ENCODE measurements around the gene SMC3. TPM values are rescaled to one million over a fixed set of nuclear protein-coding genes. Genes with fewer than 3 reads are reported as not detected.
A peak's percentile ranks its signal among the peaks of the same experiment; 100 is the strongest.

Gene SMC3
- total RNA-seq, 1 experiment from 2014 or later: 18.4 TPM

GRCh38 chr10:110576220-110576619 lies 8.7 kb downstream of the SMC3 start:
- no peak overlapping the region for H2AFZ ChIP-seq (ENCODE audit: low read length)
- peaks cover 25% of the 10 kb centered on the region for H3K36me3 ChIP-seq (ENCODE audit: low read depth, low read length)
- 0 out of 2 replicates have a peak overlapping the region, but pooled peaks have one; percentile 5 for H3K4me2 ChIP-seq (ENCODE audit: low read length)

DNA sequence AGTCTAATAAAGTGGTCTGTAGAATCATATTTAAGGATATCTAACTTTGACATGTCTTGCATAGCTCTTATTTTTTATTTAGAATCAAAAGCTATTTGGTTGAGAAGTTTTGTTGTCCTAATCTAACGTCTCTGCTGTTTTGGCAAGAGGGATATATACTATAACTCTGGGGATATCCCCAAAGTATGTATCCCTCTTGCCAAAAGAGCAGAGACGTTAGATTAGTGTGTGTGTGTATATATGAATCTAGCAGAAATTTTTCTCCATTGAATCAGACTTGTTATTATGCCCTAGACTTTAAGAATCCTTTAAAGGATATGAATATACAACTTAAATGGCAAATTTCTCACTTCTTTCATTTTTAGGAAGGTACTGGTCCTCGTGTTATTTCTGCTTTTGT lies 9.6 kb downstream of the SMC3 start:
- no peak overlapping the region for H3K4me3 ChIP-seq (ENCODE audit: low read length)
- POLR2A ChIA-PET (ENCODE audit: unreplicated experiment): no interaction called here
- BruUV-seq (replicated peaks): no TSS peak
- no peaks in the 10 kb centered on the region for H3K27me3 ChIP-seq (ENCODE audit: low read length)
- no peak overlapping the region for H3K9ac ChIP-seq (ENCODE audit: low read length)
- TF ChIP-seq EZH2 (IDR thresholded peaks at IDR 0.05; ENCODE audit: low read length, unreplicated experiment) (no peak), EZH2phosphoT487 (IDR thresholded peaks at IDR 0.05; ENCODE audit: borderline replicate concordance, low read length) (no peak)
- H4K20me1 ChIP-seq (ENCODE audit: low read length): no peaks in the 10 kb centered on the region
- no peak overlapping the region for H3K4me2 ChIP-seq (ENCODE audit: low read length)
- no peak for ATAC-seq
- intact Hi-C loops (cut with micrococcal nuclease): no loop called here
- H3K36me3 ChIP-seq (ENCODE audit: low read depth, low read length): peaks cover 33% of the 10 kb centered on the region
- DNase-seq: no peak
- H3K4me1 ChIP-seq (ENCODE audit: insufficient read depth, low read length): peaks cover 13% of the 10 kb centered on the region
- CTCF ChIA-PET: no interaction called here
- no peak overlapping the region for H3K27ac ChIP-seq (ENCODE audit: low read length)
- no peaks in the 10 kb centered on the region for H3K9me3 ChIP-seq (ENCODE audit: low read length)
- no peaks in the 10 kb centered on the region for H3K9me2 ChIP-seq (replicated peaks; ENCODE audit: low read length)
- no peak overlapping the region for H2AFZ ChIP-seq (ENCODE audit: low read length)
- H3F3A ChIP-seq (ENCODE audit: low read length, unreplicated experiment): no peaks in the 10 kb centered on the region
- peaks cover 50% of the 10 kb centered on the region for H3K79me2 ChIP-seq (ENCODE audit: low read length)

More at GRCh38 chr10:110576220-110576619, 8.7 kb downstream of the SMC3 start:
- no TSS peak for BruUV-seq (replicated peaks)
- Histone ChIP-seq H3K27me3 (ENCODE audit: low read length) (no peaks in the 10 kb centered on the region), H3K9me3 (ENCODE audit: low read length) (no peaks in the 10 kb centered on the region), H3F3A (ENCODE audit: low read length, unreplicated experiment) (no peaks in the 10 kb centered on the region), H3K4me1 (ENCODE audit: insufficient read depth, low read length) (peaks cover 13% of the 10 kb centered on the region), H3K27ac (ENCODE audit: low read length) (no peak overlapping the region), H3K79me2 (ENCODE audit: low read length) (peaks cover 58% of the 10 kb centered on the region), H3K4me3 (ENCODE audit: low read length) (no peak overlapping the region), H4K20me1 (ENCODE audit: low read length) (no peaks in the 10 kb centered on the region), H3K9me2 (replicated peaks; ENCODE audit: low read length) (no peaks in the 10 kb centered on the region), H3K9ac (ENCODE audit: low read length) (no peak overlapping the region)
- intact Hi-C loops (cut with micrococcal nuclease): no loop called here
- TF ChIP-seq, protein P1, sequence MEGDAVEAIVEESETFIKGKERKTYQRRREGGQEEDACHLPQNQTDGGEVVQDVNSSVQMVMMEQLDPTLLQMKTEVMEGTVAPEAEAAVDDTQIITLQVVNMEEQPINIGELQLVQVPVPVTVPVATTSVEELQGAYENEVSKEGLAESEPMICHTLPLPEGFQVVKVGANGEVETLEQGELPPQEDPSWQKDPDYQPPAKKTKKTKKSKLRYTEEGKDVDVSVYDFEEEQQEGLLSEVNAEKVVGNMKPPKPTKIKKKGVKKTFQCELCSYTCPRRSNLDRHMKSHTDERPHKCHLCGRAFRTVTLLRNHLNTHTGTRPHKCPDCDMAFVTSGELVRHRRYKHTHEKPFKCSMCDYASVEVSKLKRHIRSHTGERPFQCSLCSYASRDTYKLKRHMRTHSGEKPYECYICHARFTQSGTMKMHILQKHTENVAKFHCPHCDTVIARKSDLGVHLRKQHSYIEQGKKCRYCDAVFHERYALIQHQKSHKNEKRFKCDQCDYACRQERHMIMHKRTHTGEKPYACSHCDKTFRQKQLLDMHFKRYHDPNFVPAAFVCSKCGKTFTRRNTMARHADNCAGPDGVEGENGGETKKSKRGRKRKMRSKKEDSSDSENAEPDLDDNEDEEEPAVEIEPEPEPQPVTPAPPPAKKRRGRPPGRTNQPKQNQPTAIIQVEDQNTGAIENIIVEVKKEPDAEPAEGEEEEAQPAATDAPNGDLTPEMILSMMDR (conservative IDR thresholded peaks at IDR 0.05; ENCODE audit: low read depth, low read length): no peak
- ChIA-PET CTCF (no interaction called here), POLR2A (ENCODE audit: unreplicated experiment) (no interaction called here)
- peak; percentile 73 for DNase-seq
- 0 out of 2 replicates have a peak, but pooled peaks have one; percentile 29 for ATAC-seq

- no peaks in the 10 kb centered on the region for H3F3A ChIP-seq (ENCODE audit: low read length, unreplicated experiment)
- H3K9ac ChIP-seq (ENCODE audit: low read length): no peak overlapping the region
- no peak for DNase-seq
- POLR2A ChIA-PET (ENCODE audit: unreplicated experiment): interaction anchor here (0.6 kb wide), 1 partner anchor 16 kb away, joined by 6 read pairs; no protein-coding TSS in a partner anchor
- H2AFZ ChIP-seq (ENCODE audit: low read length): no peak overlapping the region
- no peaks in the 10 kb centered on the region for H3K4me1 ChIP-seq (ENCODE audit: insufficient read depth, low read length)
- H3K9me2 ChIP-seq (replicated peaks; ENCODE audit: low read length): no peaks in the 10 kb centered on the region
- H3K9me3 ChIP-seq (ENCODE audit: low read length): no peaks in the 10 kb centered on the region
- TF ChIP-seq EZH2phosphoT487 (IDR thresholded peaks at IDR 0.05; ENCODE audit: borderline replicate concordance, low read length) (no peak), EZH2 (IDR thresholded peaks at IDR 0.05; ENCODE audit: low read length, unreplicated experiment) (no peak)
- TF ChIP-seq, protein P1 (conservative IDR thresholded peaks at IDR 0.05; ENCODE audit: low read depth, low read length): no peak
- H3K27ac ChIP-seq (ENCODE audit: low read length): no peak overlapping the region
- CTCF ChIA-PET: no interaction called here
- no peaks in the 10 kb centered on the region for H3K27me3 ChIP-seq (ENCODE audit: low read length)
- H3K79me2 ChIP-seq (ENCODE audit: low read length): no peaks in the 10 kb centered on the region
- BruUV-seq (replicated peaks): no TSS peak
- no peak for ATAC-seq
- no peak overlapping the region for H3K4me3 ChIP-seq (ENCODE audit: low read length)
- H3K36me3 ChIP-seq (ENCODE audit: low read depth, low read length): peaks cover 34% of the 10 kb centered on the region
- intact Hi-C loops (cut with micrococcal nuclease): no loop called here
- no peaks in the 10 kb centered on the region for H4K20me1 ChIP-seq (ENCODE audit: low read length)
- no peak overlapping the region for H3K4me2 ChIP-seq (ENCODE audit: low read length)
Measured at GRCh38 chr10:110584006-110584405, 16.5 kb downstream of the SMC3 start.
